ENCODE measurements around the gene AK1.

DNA sequence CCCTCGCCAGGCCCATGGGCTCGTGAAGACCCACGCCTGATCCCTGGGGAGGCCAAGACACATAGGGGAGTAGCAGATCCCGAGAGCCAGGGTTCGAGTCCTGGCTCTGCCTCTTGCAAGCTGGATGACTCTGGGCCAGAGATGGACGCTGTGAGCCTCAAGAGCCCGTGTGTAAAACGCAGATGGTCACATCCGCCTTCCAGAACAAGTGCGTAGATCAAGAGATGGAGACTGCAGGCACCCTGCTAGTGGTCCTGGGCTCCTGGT lies 31.1 kb upstream of the AK1 start:
- TF ChIP-seq CTCF (conservative IDR thresholded peaks at IDR 0.05) (no peak), EZH2 (IDR thresholded peaks at IDR 0.05; ENCODE audit: low read depth) (no peak)

Measured in PC-9 (cell line).